HepG2 (cell line): Measurements from ENCODE around the gene UBALD1. TPM values are rescaled to one million over a fixed set of nuclear protein-coding genes. Genes with fewer than 3 reads are reported as not detected.

Experiments
- AKAP8 ChIP-seq: sonication (generic); formaldehyde crosslinking; IDR thresholded peaks from 2 replicates; pipeline ENCODE4 v1.5.1; 2020; ENCODE audit warnings: mild to moderate bottlenecking, missing genetic modification reagents
- ARID4A ChIP-seq: sonication (generic); formaldehyde crosslinking; IDR thresholded peaks from 2 replicates; pipeline ENCODE4 v1.5.0; 2020; ENCODE audit warnings: mild to moderate bottlenecking, missing genetic modification reagents, borderline replicate concordance
- ATF7-NPFF ChIP-seq: sonication (generic); formaldehyde crosslinking; IDR thresholded peaks from 2 replicates; pipeline ENCODE4 v1.8.1; 2023; ENCODE audit warnings: mild to moderate bottlenecking, low read depth, missing genetic modification reagents, moderate library complexity
- ELF4 ChIP-seq: sonication (generic); formaldehyde crosslinking; IDR thresholded peaks from 2 replicates; pipeline ENCODE4 v1.5.0; 2020; ENCODE audit warnings: missing genetic modification reagents, mild to moderate bottlenecking, moderate library complexity, borderline replicate concordance
- JUN ChIP-seq: sonication (generic); formaldehyde crosslinking; IDR thresholded peaks from 2 replicates; pipeline ENCODE4 v1.4.0; 2020; ENCODE audit warnings: mild to moderate bottlenecking, missing genetic modification reagents
- KLF6 ChIP-seq: IDR thresholded peaks from 2 replicates; pipeline ENCODE4 v1.8.0; 2016; ENCODE audit warnings: missing biosample characterization, missing genetic modification reagents
- PHF20 ChIP-seq: sonication (generic); formaldehyde crosslinking; IDR thresholded peaks from 2 replicates; pipeline ENCODE4 v1.5.0; 2020; ENCODE audit warnings: mild to moderate bottlenecking, missing genetic modification reagents
- REPIN1 ChIP-seq: sonication (generic); formaldehyde crosslinking; IDR thresholded peaks from 2 replicates; pipeline ENCODE4 v1.8.0; 2022; ENCODE audit warnings: missing genetic modification reagents, low read depth, mild to moderate bottlenecking, borderline replicate concordance
- THAP7 ChIP-seq: sonication (generic); formaldehyde crosslinking; IDR thresholded peaks from 2 replicates; pipeline ENCODE4 v1.8.1; 2023; ENCODE audit warnings: mild to moderate bottlenecking, missing genetic modification reagents
- ZBTB25 ChIP-seq: IDR thresholded peaks from 2 replicates; pipeline ENCODE4 v1.6.1; 2018; ENCODE audit warnings: missing genetic modification reagents
- ZFP91 ChIP-seq: sonication (generic); formaldehyde crosslinking; IDR thresholded peaks from 2 replicates; pipeline ENCODE4 v1.9.0; 2022; ENCODE audit warnings: missing genetic modification reagents, mild to moderate bottlenecking, borderline replicate concordance
- ZKSCAN8 ChIP-seq: IDR thresholded peaks from 2 replicates; pipeline ENCODE4 v1.6.1; 2016; ENCODE audit warnings: borderline replicate concordance, missing genetic modification reagents, missing compliant biosample characterization
- ZMYM3 ChIP-seq: sonication (generic); formaldehyde crosslinking; IDR thresholded peaks from 2 replicates; pipeline ENCODE4 v1.5.1; 2020; ENCODE audit warnings: mild to moderate bottlenecking, missing genetic modification reagents
- ZNF17 ChIP-seq: sonication (generic); formaldehyde crosslinking; IDR thresholded peaks from 2 replicates; pipeline ENCODE4 v1.5.0; 2020; ENCODE audit warnings: mild to moderate bottlenecking, missing genetic modification reagents
- ZNF256 ChIP-seq: sonication (generic); formaldehyde crosslinking; conservative IDR thresholded peaks from 2 replicates; pipeline ENCODE4 v1.4.0; 2020; ENCODE audit warnings: missing genetic modification reagents
- ZNF331 ChIP-seq: sonication (generic); formaldehyde crosslinking; IDR thresholded peaks from 2 replicates; pipeline ENCODE4 v1.4.0; 2020; ENCODE audit warnings: missing genetic modification reagents
- ZNF564 ChIP-seq: sonication (generic); formaldehyde crosslinking; IDR thresholded peaks from 2 replicates; pipeline ENCODE4 v1.8.1; 2023; ENCODE audit warnings: mild to moderate bottlenecking, missing genetic modification reagents
- ZNF597 ChIP-seq: sonication (generic); formaldehyde crosslinking; IDR thresholded peaks from 2 replicates; pipeline ENCODE4 v1.5.0; 2020; ENCODE audit warnings: missing genetic modification reagents
- ZNF75D ChIP-seq: sonication (generic); formaldehyde crosslinking; IDR thresholded peaks from 2 replicates; pipeline ENCODE4 v1.8.1; 2023; ENCODE audit warnings: missing genetic modification reagents, mild to moderate bottlenecking, borderline replicate concordance
- ZSCAN25 ChIP-seq: sonication (generic); formaldehyde crosslinking; IDR thresholded peaks from 2 replicates; pipeline ENCODE4 v1.8.0; 2022; ENCODE audit warnings: mild to moderate bottlenecking, missing genetic modification reagents
- ZSCAN9 ChIP-seq: IDR thresholded peaks from 2 replicates; pipeline ENCODE4 v1.6.1; 2016; ENCODE audit warnings: borderline replicate concordance
- polyA plus RNA-seq, 8 experiments: library from polyadenylated mRNA; depleted of rRNA in 3 of 8; stranded (reverse) in 7 of 8; unstranded in 1 of 8; fragments of >200 nt; fragmentation: Illumina TruSeq in 4 of 8; extraction: Trizol in 4 of 8; gene quantifications; 2 replicates each; pipeline versions ENCODE4 v1.2.1 to v1.2.3, GENCODE V29; 2011 to 2016; ENCODE audit warnings: low read depth in 4 of 8, missing spikeins in 1 of 8, mixed read lengths in 1 of 8; ENCODE audit not compliant: insufficient read depth in 1 of 8
- total RNA-seq, 5 experiments: library from RNA; depleted of rRNA; stranded (reverse); fragments of >200 nt; fragmentation: Illumina TruSeq; extraction: Trizol; gene quantifications; 2 replicates each; pipeline ENCODE4 v1.2.3, GENCODE V29; 2016; ENCODE audit warnings: low read depth in 1 of 5

UBALD1 gene
- total and polyA plus RNA-seq, 2 of the 13 experiments (the other 11 are each of a cell fraction or from before 2014, with no cell fraction given) = 6.8 to 12.3 TPM

- no peak for TF ChIP-seq ZNF564
- TF ChIP-seq KLF6 (CRISPR knock-in tag) = no peak
- no peak for TF ChIP-seq THAP7 (CRISPR knock-in tag)
- no peak for TF ChIP-seq ZBTB25 (CRISPR knock-in tag)
- no peak for TF ChIP-seq ZKSCAN8
- TF ChIP-seq ZNF597 (CRISPR knock-in tag) = no peak
- no peak; the same call in 1 of the 2 replicates for TF ChIP-seq ZNF331 (CRISPR knock-in tag)
- TF ChIP-seq ZFP91 (CRISPR knock-in tag) = peak; percentile 56; the same call in 1 of the 2 replicates
- TF ChIP-seq ELF4 = no peak
- TF ChIP-seq AKAP8 (CRISPR knock-in tag) = no peak
- TF ChIP-seq REPIN1 = peak; percentile 66; the same call in 1 of the 2 replicates
- TF ChIP-seq JUN (CRISPR knock-in tag) = no peak
- no peak; the same call in 1 of the 2 replicates for TF ChIP-seq ARID4A
- no peak for TF ChIP-seq ZNF17 (CRISPR knock-in tag)
- TF ChIP-seq ZNF256 (CRISPR knock-in tag) = no peak
- no peak for TF ChIP-seq ZNF75D (CRISPR knock-in tag)
- TF ChIP-seq ZSCAN25 (CRISPR knock-in tag) = no peak
- TF ChIP-seq PHF20 (CRISPR knock-in tag) = 0 out of 2 replicates have a peak, but pooled peaks have one; percentile 48
- no peak; the same call in 1 of the 2 replicates for TF ChIP-seq ZSCAN9
- no peak for TF ChIP-seq ATF7-NPFF (CRISPR knock-in tag)
- TF ChIP-seq ZMYM3 = peak; percentile 76
These were observed 9.5 kb upstream of the UBALD1 start, which contains the start of gene MGRN1 (continued) for GRCh38 chr16:4624015-4624826.
